K562 (cell line): ENCODE measurements around the gene HOATZ. TPM values are rescaled to one million over a fixed set of nuclear protein-coding genes. Genes with fewer than 3 reads are reported as not detected.

Experiments used
- ATAC-seq: fragments of 200-7000 bp; cut with Tn5 transposase; 3 replicates; pipeline ENCODE4 v1.9.1; 2020; ENCODE audit warnings: moderate library complexity
- BruUV-seq: library from RNA; stranded (reverse); fragments of 400-500 nt; replicated peaks from 2 replicates; lab custom pipeline; 2021; lab: Mats Ljungman, UMichigan
- CTCF ChIA-PET: fragments of 300-600 bp; formaldehyde crosslinking; extraction: SDS; loops from one replicate; lab custom pipeline; 2021; ENCODE audit warnings: low intra/inter-chr PET ratio; lab: Yijun Ruan, JAX
- POLR2A ChIA-PET: fragments of 300-600, 350-650 bp; sonication (Branson Sonifier 250); formaldehyde crosslinking; extraction: SDS; loops from one replicate; lab custom pipeline; 2021; ENCODE audit warnings: antibody characterized with exemption, inconsistent platforms; lab: Yijun Ruan, JAX
- DNase-seq, 4 experiments: peaks; one replicate each; pipeline versions ENCODE4 v3.0.0 to v3.0.0-alpha.2; 2011 to 2018; ENCODE audit warnings: low spot score in 3 of 4, mixed read lengths in 3 of 4; ENCODE audit errors: extremely low read depth in 1 of 4
- FAIRE-seq: peaks from 2 replicates; lab custom pipeline; 2011; peaks lifted over from hg19 to GRCh38; lab: Jason Lieb, UNC
- H2AFZ ChIP-seq: 2 replicates; pipeline ENCODE4 v1.6.0; 2011; ENCODE audit warnings: low read depth, low read length, control low read depth, inconsistent platforms
- H3K27ac ChIP-seq: fragments of 200-600 bp; 3 replicates; pipeline ENCODE4 v1.8.0; 2011; ENCODE audit warnings: low read depth, mild to moderate bottlenecking, control low read depth, inconsistent platforms, low read length, moderate library complexity, mixed read lengths; ENCODE audit errors: extremely low read depth
- H3K27me3 ChIP-seq, 2 experiments: fragments of 300-600 bp in 1 of 2; 2 replicates in 1 of 2; 3 replicates in 1 of 2; pipeline versions ENCODE4 v1.6.0 to v1.8.0; 2011; ENCODE audit warnings: inconsistent platforms in 2 of 2, low read length in 2 of 2, mild to moderate bottlenecking in 1 of 2, mixed read lengths in 1 of 2, moderate library complexity in 1 of 2; ENCODE audit not compliant: control insufficient read depth in 2 of 2, insufficient read depth in 2 of 2
- H3K36me3 ChIP-seq: fragments of 300-600 bp; 3 replicates; pipeline ENCODE4 v1.8.0; 2011; ENCODE audit warnings: mild to moderate bottlenecking, low read length, inconsistent platforms; ENCODE audit not compliant: control insufficient read depth, insufficient read depth
- H3K4me1 ChIP-seq, 2 experiments: fragments of 200-600 bp in 1 of 2; replicated peaks in 1 of 2; 2 replicates in 1 of 2; 3 replicates in 1 of 2; pipeline versions ENCODE4 v1.5.1 to v1.8.0; 2011; ENCODE audit warnings: inconsistent platforms in 2 of 2, low read length in 2 of 2, mild to moderate bottlenecking in 1 of 2, mixed read lengths in 1 of 2, moderate library complexity in 1 of 2; ENCODE audit not compliant: control insufficient read depth in 2 of 2, insufficient read depth in 2 of 2
- H3K4me2 ChIP-seq: 2 replicates; pipeline ENCODE4 v1.6.1; 2011; ENCODE audit warnings: low read length, control low read depth, inconsistent platforms, mixed read lengths; ENCODE audit not compliant: insufficient read depth
- H3K4me3 ChIP-seq: fragments of 200-600 bp; sonication (generic), shearing (Covaris generic); 2 replicates; pipeline ENCODE4 v1.5.1; 2016; ENCODE audit warnings: control low read depth, inconsistent platforms
- H3K79me2 ChIP-seq: fragments of 200-600 bp; 3 replicates; pipeline ENCODE4 v1.8.0; 2011; ENCODE audit warnings: low read length, inconsistent platforms; ENCODE audit not compliant: control insufficient read depth, insufficient read depth
- H3K9ac ChIP-seq, 2 experiments: 2 replicates each; pipeline versions ENCODE4 v1.6.0 to v1.6.1; 2011; ENCODE audit warnings: low read depth in 2 of 2, low read length in 2 of 2, control low read depth in 1 of 2, inconsistent platforms in 1 of 2, mild to moderate bottlenecking in 1 of 2, mixed read lengths in 1 of 2; ENCODE audit not compliant: insufficient read depth in 1 of 2
- H3K9me1 ChIP-seq: one replicate; pipeline ENCODE4 v1.6.0; 2011; ENCODE audit warnings: inconsistent platforms, mild to moderate bottlenecking, low read length, moderate library complexity; ENCODE audit not compliant: control insufficient read depth, insufficient read depth
- H3K9me3 ChIP-seq: replicated peaks from 2 replicates; pipeline ENCODE4 v1.5.1; 2011; ENCODE audit warnings: low read depth, low read length, inconsistent platforms; ENCODE audit not compliant: control insufficient read depth, insufficient read depth
- H4K20me1 ChIP-seq: replicated peaks from 2 replicates; pipeline ENCODE4 v1.6.1; 2011; ENCODE audit warnings: low read length, inconsistent platforms, mixed read lengths; ENCODE audit not compliant: control insufficient read depth, insufficient read depth
- DDX20 ChIP-seq: fragments of 450-650 bp; IDR thresholded peaks from 2 replicates; pipeline ENCODE4 v1.6.1; 2016; ENCODE audit warnings: missing genetic modification characterization, low read depth, mild to moderate bottlenecking, missing compliant biosample characterization, moderate library complexity
- FOXP1 ChIP-seq: sonication (generic); formaldehyde crosslinking; IDR thresholded peaks from 2 replicates; pipeline ENCODE4 v1.8.0; 2022; ENCODE audit warnings: mild to moderate bottlenecking, missing genetic modification reagents
- GATA2 ChIP-seq: sonication (generic); formaldehyde crosslinking; IDR thresholded peaks from 2 replicates; pipeline ENCODE4 v1.4.0; 2020; ENCODE audit warnings: mild to moderate bottlenecking, missing genetic modification reagents
- JUN ChIP-seq, 2 experiments: sonication (generic) in 1 of 2; formaldehyde crosslinking in 1 of 2; IDR thresholded peaks; 2 replicates each; pipeline versions ENCODE4 v1.6.1 to v1.8.0; 2012 to 2022; ENCODE audit warnings: borderline replicate concordance in 2 of 2, mild to moderate bottlenecking in 2 of 2, improper control_type of control experiment in 1 of 2, low read depth in 1 of 2, low read length in 1 of 2, missing genetic modification reagents in 1 of 2
- JUND ChIP-seq, 2 experiments: IDR thresholded peaks; 2 replicates in 1 of 2; 3 replicates in 1 of 2; pipeline ENCODE4 v1.6.1; 2011; ENCODE audit warnings: borderline replicate concordance in 2 of 2, low read depth in 2 of 2, low read length in 2 of 2, improper control_type of control experiment in 1 of 2, missing biosample characterization in 1 of 2, missing genetic modification characterization in 1 of 2, missing genetic modification reagents in 1 of 2
- TEAD4 ChIP-seq, 2 experiments: sonication (generic) in 1 of 2; formaldehyde crosslinking in 1 of 2; IDR thresholded peaks; 2 replicates each; pipeline versions ENCODE4 v1.6.1 to v1.8.0; 2012 to 2022; ENCODE audit warnings: borderline replicate concordance in 1 of 2, inconsistent platforms in 1 of 2, low read length in 1 of 2, mild to moderate bottlenecking in 1 of 2, missing genetic modification reagents in 1 of 2
- ZFP30 ChIP-seq: fragments of 250-450 bp; sonication (Bioruptor Pico); IDR thresholded peaks from 2 replicates; pipeline ENCODE4 v1.8.0; 2022; ENCODE audit warnings: moderate library complexity, mild to moderate bottlenecking, inconsistent platforms, borderline replicate concordance
- ZNF561 ChIP-seq: fragments of 450-650 bp; formaldehyde crosslinking; conservative IDR thresholded peaks from 2 replicates; pipeline ENCODE4 v1.4.0; 2020; ENCODE audit warnings: mild to moderate bottlenecking, moderate library complexity
- WGBS: fragments of 100-300 bp; shearing (Covaris generic); methylation state at CpG from one replicate; pipeline ENCODE4 v1.1.6; 2016; ENCODE audit warnings: low coverage, mixed read lengths; ENCODE audit not compliant: insufficient coverage; ENCODE audit errors: missing lambda C conversion rate; 5-methylcytosine and 5-hydroxymethylcytosine counted together
- in situ Hi-C: fragments of 300-500 bp; cut with MboI; formaldehyde crosslinking; loops from 4 replicates; pipeline ENCODE4 v1.15.0; 2018; ENCODE audit warnings: inconsistent platforms, mixed read lengths
- intact Hi-C: fragments of 100-400 bp; cut with micrococcal nuclease; formaldehyde crosslinking; loops from 2 replicates; pipeline ENCODE4 v1.14.2; 2022
- polyA plus RNA-seq, 8 experiments: library from polyadenylated mRNA; depleted of rRNA in 4 of 8; stranded (reverse) in 5 of 8; unstranded in 3 of 8; fragments of >200 nt; fragmentation: Nextera tagmentation in 2 of 8; fragmentation: Illumina TruSeq in 1 of 8; extraction: Ambion mirVana in 2 of 8; extraction: Trizol in 1 of 8; gene quantifications; 2 replicates each; pipeline versions ENCODE4 v1.2.1 to v1.2.3, GENCODE V29; 2011 to 2014; ENCODE audit warnings: inconsistent platforms in 1 of 8, missing spikeins in 1 of 8
- total RNA-seq, 7 experiments: library from RNA; depleted of rRNA in 6 of 7; stranded (reverse); fragments of >200 nt in 6 of 7; fragmentation: Illumina TruSeq in 2 of 7; extraction: Trizol in 2 of 7; gene quantifications; 2 replicates each; pipeline versions ENCODE4 v1.2.1 to v1.2.3, GENCODE V29; 2011 to 2021; ENCODE audit warnings: low replicate concordance in 1 of 7
- TF ChIP-seq, protein P1 (sequence below): IDR thresholded peaks from 2 replicates; pipeline ENCODE4 v1.6.1; 2011; ENCODE audit not compliant: insufficient read length; ENCODE audit errors: extremely low read depth

HOATZ gene
- total and polyA plus RNA-seq, 9 of the 15 experiments (the other 6 are each of a cell fraction or from before 2014, with no cell fraction given): not detected

DNA sequence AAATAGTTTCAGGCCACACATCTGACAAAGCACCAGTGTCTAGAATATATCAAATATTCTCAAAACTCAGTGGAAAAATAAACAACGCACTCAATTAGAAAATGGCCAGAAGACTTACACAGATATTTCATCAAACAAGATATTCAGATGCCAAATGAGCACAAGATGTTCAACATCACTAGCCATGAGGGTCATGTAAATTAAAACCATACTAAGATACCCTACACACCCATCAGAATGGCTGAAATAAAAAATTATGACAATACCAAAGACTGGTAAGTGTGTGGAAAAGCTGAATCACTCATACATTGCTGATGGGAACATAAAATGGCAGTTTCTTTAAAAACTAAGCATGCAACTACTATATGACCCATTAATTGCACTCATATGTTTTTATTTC lies 24.1 kb upstream of the HOATZ start:
- no peak overlapping the region for H2AFZ ChIP-seq
- no peak for ATAC-seq

More for the DNA sequence above, 24.1 kb upstream of the HOATZ start:
- H3K4me1 ChIP-seq: no peaks in the 10 kb centered on the region
- H3K36me3 ChIP-seq: no peaks in the 10 kb centered on the region
- no peak overlapping the region for H3K4me2 ChIP-seq
- no peaks in the 10 kb centered on the region for H4K20me1 ChIP-seq
- no peaks in the 10 kb centered on the region; the same call in 1 of the 2 replicates for H3K9me3 ChIP-seq
- ChIA-PET POLR2A (no interaction called here), CTCF (no interaction called here)
- H3K79me2 ChIP-seq: no peaks in the 10 kb centered on the region
- FAIRE-seq: no peak
- WGBS: 0% methylated on average over 1 of the region's 1 CpG
- in situ Hi-C loops (no loop called here), intact Hi-C loops (no loop called here)
- no peak for DNase-seq
- H3K27me3 ChIP-seq: no peaks in the 10 kb centered on the region
- no TSS peak for BruUV-seq
- no peak overlapping the region for H3K4me3 ChIP-seq
- H3K9ac ChIP-seq: no peak overlapping the region
- H3K27ac ChIP-seq: no peak overlapping the region
- no peaks in the 10 kb centered on the region for H3K9me1 ChIP-seq
- TF ChIP-seq TEAD4 (IDR thresholded peaks at IDR 0.05; ENCODE audit: low read length) (no peak), TEAD4 (CRISPR knock-in tag; IDR thresholded peaks at IDR 0.05; ENCODE audit: borderline replicate concordance) (no peak), GATA2 (CRISPR knock-in tag) (no peak), FOXP1 (no peak), ZFP30 (no peak), DDX20 (tag) (no peak), ZNF561 (no peak), JUN (IDR thresholded peaks at IDR 0.05; ENCODE audit: borderline replicate concordance, low read depth, low read length) (no peak), JUN (CRISPR knock-in tag; IDR thresholded peaks at IDR 0.05; ENCODE audit: borderline replicate concordance) (no peak), JUND (IDR thresholded peaks at IDR 0.05; ENCODE audit: borderline replicate concordance, low read depth, low read length) (no peak), JUND (tag; IDR thresholded peaks at IDR 0.05; ENCODE audit: borderline replicate concordance, low read depth, low read length) (no peak)
- TF ChIP-seq, protein P1, sequence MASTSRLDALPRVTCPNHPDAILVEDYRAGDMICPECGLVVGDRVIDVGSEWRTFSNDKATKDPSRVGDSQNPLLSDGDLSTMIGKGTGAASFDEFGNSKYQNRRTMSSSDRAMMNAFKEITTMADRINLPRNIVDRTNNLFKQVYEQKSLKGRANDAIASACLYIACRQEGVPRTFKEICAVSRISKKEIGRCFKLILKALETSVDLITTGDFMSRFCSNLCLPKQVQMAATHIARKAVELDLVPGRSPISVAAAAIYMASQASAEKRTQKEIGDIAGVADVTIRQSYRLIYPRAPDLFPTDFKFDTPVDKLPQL: no peak
